ENCODE measurements around the gene RREB1.

The RREB1 gene

GRCh38 chr6:7147051-7147671 lies 39.4 kb downstream of the RREB1 start:
- no peak for TF ChIP-seq EZH2 (IDR thresholded peaks at IDR 0.05; ENCODE audit: borderline replicate concordance, low read depth, low read length, severe bottlenecking)
- TF ChIP-seq CTCF (IDR thresholded peaks at IDR 0.05; ENCODE audit: borderline replicate concordance, extremely low read depth, low read length, poor library complexity, severe bottlenecking) = no peak
- H3K4me1 ChIP-seq (ENCODE audit: insufficient read depth, low read length) = peaks cover 25% of the 10 kb centered on the region
- no peak overlapping the region for H2AFZ ChIP-seq (ENCODE audit: low read depth, low read length)
- H3K27ac ChIP-seq (ENCODE audit: low read length) = no peak overlapping the region
- H3K36me3 ChIP-seq (ENCODE audit: insufficient read depth, low read length) = no peaks in the 10 kb centered on the region
- peaks cover 98% of the 10 kb centered on the region for H3K79me2 ChIP-seq (ENCODE audit: insufficient read depth, low read length)
- no peak overlapping the region for H3K4me3 ChIP-seq (ENCODE audit: low read depth in 1 of 2, low read length in 2 of 2)
- H3K4me2 ChIP-seq (ENCODE audit: insufficient read depth, low read length) = no peak overlapping the region
- H3K27me3 ChIP-seq (ENCODE audit: insufficient read depth, low read length, poor library complexity) = no peaks in the 10 kb centered on the region
- no peak overlapping the region for H3K9ac ChIP-seq (ENCODE audit: low read depth, low read length)
- H3K9me3 ChIP-seq (ENCODE audit: insufficient read depth, low read length, severe bottlenecking) = no peaks in the 10 kb centered on the region
- H4K20me1 ChIP-seq (ENCODE audit: insufficient read depth, low read length) = peaks cover 81% of the 10 kb centered on the region
- ATAC-seq (ENCODE audit: insufficient read depth, low read depth) (no peak), DNase-seq (no peak)

GRCh38 chr6:7148100-7148822 lies 40.5 kb downstream of the RREB1 start:
- Histone ChIP-seq H3K9ac (ENCODE audit: low read depth, low read length) (no peak overlapping the region), H3K4me2 (ENCODE audit: insufficient read depth, low read length) (no peak overlapping the region), H3K27ac (ENCODE audit: low read length) (no peak overlapping the region), H3K36me3 (ENCODE audit: insufficient read depth, low read length) (no peaks in the 10 kb centered on the region), H3K27me3 (ENCODE audit: insufficient read depth, low read length, poor library complexity) (no peaks in the 10 kb centered on the region), H3K4me1 (ENCODE audit: insufficient read depth, low read length) (peaks cover 25% of the 10 kb centered on the region), H3K79me2 (ENCODE audit: insufficient read depth, low read length) (peaks cover 98% of the 10 kb centered on the region), H4K20me1 (ENCODE audit: insufficient read depth, low read length) (peaks cover 77% of the 10 kb centered on the region), H3K4me3 (ENCODE audit: low read depth in 1 of 2, low read length in 2 of 2) (no peak overlapping the region), H2AFZ (ENCODE audit: low read depth, low read length) (no peak overlapping the region), H3K9me3 (ENCODE audit: insufficient read depth, low read length, severe bottlenecking) (no peaks in the 10 kb centered on the region)
- TF ChIP-seq CTCF (IDR thresholded peaks at IDR 0.05; ENCODE audit: borderline replicate concordance, extremely low read depth, low read length, poor library complexity, severe bottlenecking) (no peak), EZH2 (IDR thresholded peaks at IDR 0.05; ENCODE audit: borderline replicate concordance, low read depth, low read length, severe bottlenecking) (no peak)
- DNase-seq (no peak), ATAC-seq (ENCODE audit: insufficient read depth, low read depth) (no peak)

GRCh38 chr6:7150381-7151064 lies 42.8 kb downstream of the RREB1 start:
- Histone ChIP-seq H3K9ac (ENCODE audit: low read depth, low read length) (no peak overlapping the region), H3K4me3 (ENCODE audit: low read depth in 1 of 2, low read length in 2 of 2) (no peak overlapping the region), H2AFZ (ENCODE audit: low read depth, low read length) (no peak overlapping the region), H3K79me2 (ENCODE audit: insufficient read depth, low read length) (peaks cover 98% of the 10 kb centered on the region), H3K36me3 (ENCODE audit: insufficient read depth, low read length) (peaks cover 6% of the 10 kb centered on the region; the same call in 1 of the 2 replicates), H3K4me1 (ENCODE audit: insufficient read depth, low read length) (peaks cover 28% of the 10 kb centered on the region), H4K20me1 (ENCODE audit: insufficient read depth, low read length) (peaks cover 84% of the 10 kb centered on the region), H3K27ac (ENCODE audit: low read length) (no peak overlapping the region), H3K4me2 (ENCODE audit: insufficient read depth, low read length) (no peak overlapping the region), H3K9me3 (ENCODE audit: insufficient read depth, low read length, severe bottlenecking) (no peaks in the 10 kb centered on the region), H3K27me3 (ENCODE audit: insufficient read depth, low read length, poor library complexity) (no peaks in the 10 kb centered on the region)
- TF ChIP-seq CTCF (IDR thresholded peaks at IDR 0.05; ENCODE audit: borderline replicate concordance, extremely low read depth, low read length, poor library complexity, severe bottlenecking) (no peak), EZH2 (IDR thresholded peaks at IDR 0.05; ENCODE audit: borderline replicate concordance, low read depth, low read length, severe bottlenecking) (no peak)
- no peak for ATAC-seq (ENCODE audit: insufficient read depth, low read depth)
- DNase-seq = no peak
